SW 1271 (cell line): ENCODE measurements around the gene OAS1.

ENCODE experiments used
- DNase-seq, 2 experiments: peaks; one replicate each; lab custom pipeline; 2025; lab: John Stamatoyannopoulos, UW

Gene OAS1

DNA sequence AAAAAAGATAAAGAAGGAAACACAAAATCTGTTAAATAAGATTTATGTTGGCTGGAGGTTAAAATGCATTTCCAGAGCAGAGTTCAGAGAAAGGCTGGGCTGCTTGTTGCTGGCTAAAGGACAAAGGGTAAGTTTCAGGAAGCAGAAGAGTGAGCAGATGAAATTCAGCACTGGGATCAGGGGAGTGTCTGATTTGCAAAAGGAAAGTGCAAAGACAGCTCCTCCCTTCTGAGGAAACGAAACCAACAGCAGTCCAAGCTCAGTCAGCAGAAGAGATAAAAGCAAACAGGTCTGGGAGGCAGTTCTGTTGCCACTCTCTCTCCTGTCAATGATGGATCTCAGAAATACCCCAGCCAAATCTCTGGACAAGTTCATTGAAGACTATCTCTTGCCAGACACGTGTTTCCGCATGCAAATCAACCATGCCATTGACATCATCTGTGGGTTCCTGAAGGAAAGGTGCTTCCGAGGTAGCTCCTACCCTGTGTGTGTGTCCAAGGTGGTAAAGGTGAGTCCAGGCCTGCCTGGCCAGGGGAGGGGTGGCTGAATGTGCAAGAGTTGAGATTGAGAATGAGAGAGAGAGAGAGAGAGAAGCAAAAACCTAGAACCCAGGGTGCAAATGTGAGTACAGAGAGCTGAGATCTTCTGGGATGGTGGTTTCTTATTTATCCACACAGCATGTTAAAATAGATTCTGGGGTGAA is at the start of gene OAS1:
TSS of gene OAS1 (plus strand) at position 251 of the 703 bp plus-strand sequence. CDS start at position 329, 78 bp downstream.
- DNase-seq, result peak in 1 of 2 experiments; percentile 27

DNA sequence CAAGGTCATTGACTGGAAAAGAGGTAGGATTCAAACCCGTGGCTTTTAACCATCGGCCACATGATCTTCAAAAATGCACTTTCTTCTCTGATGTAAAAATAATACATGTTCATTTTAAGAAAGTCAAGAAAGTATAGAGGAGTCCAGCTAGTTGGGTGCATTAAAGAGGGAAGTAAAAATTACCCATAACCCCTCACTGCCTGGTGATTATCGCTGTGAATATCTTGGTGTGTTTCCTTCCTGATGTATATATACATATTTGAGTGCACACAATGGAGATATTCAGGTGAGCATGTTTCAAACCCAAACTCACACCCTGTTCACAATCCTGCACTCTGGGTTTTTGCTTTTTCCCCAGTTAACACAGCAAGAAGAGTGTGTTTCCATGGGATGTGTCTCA is 47.5 kb upstream of the OAS1 start:
- no peak for DNase-seq

DNA sequence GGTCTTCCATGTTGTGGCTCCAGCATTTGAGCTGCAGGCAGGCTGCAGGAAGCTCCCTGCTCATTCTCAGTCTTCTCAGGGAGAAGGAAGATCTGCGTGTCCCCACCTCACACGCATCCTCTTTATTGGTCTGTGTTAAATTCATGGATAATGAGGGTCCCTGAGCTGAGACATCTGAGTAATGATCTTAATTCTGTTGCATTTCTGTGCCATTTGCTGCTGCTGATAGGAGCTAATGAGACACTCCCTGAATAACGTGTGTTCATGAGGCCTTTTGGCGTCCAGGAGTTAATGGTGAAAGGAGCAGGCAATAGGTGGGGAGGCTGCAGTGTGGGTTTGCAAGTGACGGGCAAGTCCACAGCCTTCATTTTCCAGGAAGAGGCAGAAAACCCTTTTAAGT is 46.6 kb upstream of the OAS1 start:
- DNase-seq, result no peak

DNA sequence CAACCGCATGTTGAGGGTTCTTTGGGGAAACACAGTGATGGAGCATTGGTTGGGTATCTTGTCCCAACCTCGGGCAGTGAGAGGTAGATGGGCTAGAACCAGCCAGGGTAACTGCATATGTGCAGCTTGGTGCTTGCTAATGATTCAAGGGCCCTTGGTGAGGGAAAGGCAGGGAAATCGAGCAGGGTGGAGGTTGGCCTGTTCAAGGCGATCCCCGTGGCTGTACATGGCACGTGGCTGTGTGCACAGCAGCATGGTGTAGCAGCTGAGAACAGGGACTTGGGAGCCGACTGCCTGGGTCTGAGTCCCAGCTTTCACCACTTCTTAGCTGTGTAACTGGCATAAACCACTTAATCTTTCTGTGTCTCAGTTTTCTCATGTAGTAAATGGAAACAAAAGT is 45.5 kb upstream of the OAS1 start:
- DNase-seq, result no peak

DNA sequence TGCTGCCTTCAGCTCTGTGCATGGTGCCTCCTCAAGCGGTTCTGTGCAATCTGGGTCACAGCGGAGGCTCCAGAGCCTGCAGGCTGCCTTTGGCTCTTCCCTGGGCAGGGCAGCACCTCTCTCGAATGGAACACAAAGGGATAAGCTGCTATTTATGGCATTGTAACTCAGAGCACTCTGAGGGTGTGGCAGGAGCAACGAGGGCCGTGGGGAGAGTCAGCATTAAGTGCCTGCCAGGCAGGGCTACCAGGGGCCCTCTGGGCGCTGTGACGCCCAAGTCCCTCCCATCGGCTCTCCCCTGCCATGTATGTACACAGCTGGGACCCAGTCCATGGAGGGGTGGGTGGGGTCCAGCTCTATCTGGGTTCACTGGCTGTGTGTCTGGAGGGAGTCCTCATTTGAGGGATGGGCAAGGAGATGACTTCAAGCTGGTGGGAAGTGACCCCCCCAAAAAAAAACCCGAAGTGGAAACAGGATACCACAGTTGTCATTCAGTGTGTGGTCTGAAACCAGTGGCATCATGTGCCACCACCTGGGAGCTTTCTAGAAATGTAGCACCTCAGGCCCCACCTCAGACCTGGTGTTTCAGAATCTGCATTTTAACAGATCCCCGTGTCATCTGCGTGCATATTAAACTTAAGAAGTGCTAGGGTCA is 44.0 kb upstream of the OAS1 start:
- DNase-seq, result no peak

DNA sequence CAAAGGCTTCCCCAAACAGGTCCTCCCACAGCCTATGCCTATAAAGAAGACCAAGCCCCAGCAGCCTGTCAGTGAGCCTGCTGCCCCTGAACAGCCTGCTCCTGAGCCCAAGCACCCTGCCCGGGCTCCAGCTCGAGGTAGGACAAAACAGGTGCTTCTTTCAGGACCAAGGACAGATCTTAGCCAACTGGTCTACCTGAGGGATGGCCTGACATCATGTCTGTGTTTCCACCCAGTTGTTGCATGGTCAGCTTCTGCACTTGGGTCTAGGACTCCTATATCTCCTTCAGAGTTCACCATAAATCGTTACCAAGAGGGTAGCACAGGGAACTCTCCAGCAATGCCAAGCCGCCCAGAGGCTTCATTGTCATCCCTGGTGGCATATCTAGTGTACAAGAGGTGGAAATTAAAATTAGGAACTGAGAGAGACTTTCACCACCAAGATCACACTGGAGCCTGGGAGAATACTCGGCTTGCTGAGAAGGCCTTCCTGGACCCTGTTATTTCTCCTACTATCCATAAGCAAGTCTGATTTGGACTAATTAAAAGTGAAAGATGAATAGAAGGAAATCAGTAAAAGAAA is 38.2 kb upstream of the OAS1 start:
- DNase-seq, result no peak

DNA sequence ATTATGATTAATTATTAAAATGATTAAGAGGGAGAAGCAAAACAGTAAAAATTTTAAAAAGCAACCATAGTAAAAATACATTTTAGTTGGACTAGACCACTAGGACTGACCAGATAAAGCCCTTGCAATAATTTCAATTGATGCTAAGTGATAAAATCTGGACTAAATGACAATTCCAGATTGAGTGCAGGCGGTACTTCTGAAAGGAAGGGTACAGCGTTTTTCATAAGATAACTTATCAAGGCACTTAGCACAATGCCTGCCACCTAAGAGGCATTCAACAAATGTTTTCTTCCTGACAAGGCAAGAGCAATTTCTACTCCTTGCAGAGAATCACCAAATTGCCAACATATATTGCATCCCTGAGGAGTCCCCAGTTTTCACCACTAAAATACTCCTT is 37.7 kb upstream of the OAS1 start:
- no peak for DNase-seq

DNA sequence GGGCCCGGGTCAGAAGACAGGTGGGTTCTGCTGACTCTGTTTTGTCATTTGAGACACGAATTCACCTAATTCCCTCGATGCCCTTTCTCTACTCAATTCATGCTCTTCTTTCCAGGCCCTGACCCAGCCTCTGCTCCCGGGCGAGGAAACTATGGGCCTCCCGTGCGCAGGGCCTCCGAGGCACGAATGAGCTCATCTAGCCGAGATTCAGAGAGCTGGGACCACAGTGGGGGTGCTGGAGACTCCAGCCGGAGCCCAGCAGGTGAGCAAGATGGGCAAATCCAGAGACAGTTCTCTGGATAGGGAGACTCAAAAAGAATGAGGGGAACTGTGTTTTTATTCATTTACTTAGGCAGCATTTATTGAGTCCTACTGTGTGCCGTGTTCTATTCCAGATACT is 37.0 kb upstream of the OAS1 start:
- no peak for DNase-seq

DNA sequence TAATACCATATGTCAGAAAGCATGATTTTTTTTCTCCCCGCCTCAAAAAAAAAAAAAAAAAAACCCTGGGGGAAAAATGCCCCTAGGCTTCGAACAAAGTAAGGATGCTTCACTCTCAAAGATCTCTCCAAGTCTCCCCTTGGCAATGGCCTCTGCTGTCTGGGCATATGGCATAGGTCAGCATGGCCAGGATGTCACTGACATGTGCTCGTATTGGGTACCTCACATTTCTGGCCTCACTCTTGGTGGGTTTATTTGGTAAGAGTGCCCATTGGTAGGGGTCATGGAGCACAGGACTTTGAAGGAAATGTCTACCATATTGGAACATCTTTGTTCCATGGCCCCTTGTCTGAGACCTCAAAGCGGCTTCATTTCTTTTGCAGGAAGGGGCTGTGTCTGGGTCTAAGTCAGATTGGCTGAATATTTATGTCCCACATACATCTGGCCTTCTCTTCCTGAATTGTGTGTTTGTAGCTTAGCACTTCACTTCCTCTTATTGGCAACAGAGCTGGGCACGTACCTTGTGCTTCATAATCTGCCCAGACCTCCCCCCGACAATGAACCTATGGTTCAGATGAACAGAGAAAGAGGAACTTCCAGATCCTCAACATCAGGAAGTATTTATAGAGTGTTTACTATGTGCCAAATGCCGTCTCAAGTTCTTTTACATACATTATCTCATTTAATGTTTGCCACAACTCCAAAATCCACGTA is 36.3 kb upstream of the OAS1 start:
- no peak for DNase-seq

DNA sequence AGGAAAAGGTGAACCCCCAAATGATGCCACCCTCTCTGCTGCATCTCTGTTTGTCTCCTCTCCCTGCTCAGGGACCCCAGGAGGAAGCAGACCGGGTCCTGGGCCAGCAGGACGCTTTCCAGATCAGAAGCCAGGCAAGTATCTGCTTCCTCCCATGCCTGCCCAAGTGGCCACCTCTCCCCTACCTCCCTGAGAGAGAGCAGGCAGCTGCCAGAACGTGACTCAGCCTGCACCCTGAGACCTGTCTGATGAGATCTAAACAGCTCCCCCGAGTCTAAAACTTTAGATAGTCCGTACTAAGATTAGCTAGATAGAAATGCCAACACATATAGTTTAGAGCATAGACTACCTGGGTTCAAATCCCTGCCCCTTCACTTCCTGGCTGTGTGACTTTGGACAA is 31.2 kb upstream of the OAS1 start:
- no peak for DNase-seq

DNA sequence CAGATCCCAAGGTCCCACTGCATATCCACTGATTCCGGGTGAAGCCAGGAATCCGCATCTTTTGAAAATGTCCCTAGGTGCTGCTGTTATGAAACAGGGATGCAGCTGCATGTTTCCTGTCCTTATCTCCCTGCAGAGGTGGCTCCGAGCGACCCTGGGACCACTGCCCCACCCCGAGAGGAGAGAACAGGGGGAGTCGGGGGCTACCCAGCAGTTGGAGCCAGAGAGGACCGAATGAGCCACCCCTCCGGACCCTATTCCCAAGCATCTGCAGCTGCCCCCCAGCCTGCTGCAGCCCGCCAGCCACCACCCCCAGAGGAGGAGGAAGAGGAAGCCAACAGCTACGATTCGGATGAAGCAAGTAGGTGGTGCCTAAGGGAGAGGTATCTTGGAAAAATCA is 30.3 kb upstream of the OAS1 start:
- no peak for DNase-seq

DNA sequence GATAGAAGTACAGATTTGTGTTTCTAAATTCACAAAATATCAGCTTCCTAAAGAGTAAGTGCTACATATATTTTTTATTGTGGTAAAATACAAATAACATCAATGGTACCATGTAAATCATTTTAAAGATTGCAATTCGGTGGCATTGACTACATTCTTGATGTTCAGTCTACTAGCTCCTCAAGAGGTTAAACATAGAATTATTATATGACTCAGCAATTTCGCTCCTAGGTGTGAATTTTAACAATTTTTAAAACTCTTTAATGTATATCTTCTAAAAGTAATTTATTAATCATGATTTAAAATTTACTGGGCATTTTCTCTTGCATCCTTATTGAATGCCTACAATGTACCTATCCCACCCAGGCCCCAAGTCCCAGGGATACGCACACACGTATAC is 29.8 kb upstream of the OAS1 start:
- DNase-seq, result no peak

DNA sequence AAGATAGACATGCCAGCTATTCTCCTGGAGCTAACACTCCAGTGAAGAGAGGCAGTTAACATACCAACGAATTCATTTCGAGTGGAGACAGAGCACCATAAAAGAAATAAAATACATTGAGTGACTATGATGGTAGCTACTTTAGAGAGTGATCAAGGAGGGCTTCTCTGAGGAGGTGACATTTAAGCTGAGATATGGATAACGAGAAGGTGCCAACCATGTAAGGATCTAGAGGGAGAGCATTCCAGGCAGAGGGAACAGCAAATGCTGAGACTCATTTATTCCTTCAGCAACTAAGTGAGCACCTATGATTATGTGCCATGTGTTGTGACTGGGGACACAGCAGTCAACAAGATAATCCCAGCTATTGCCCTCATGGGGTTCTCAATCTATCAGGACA is 28.3 kb upstream of the OAS1 start:
- DNase-seq, result no peak

DNA sequence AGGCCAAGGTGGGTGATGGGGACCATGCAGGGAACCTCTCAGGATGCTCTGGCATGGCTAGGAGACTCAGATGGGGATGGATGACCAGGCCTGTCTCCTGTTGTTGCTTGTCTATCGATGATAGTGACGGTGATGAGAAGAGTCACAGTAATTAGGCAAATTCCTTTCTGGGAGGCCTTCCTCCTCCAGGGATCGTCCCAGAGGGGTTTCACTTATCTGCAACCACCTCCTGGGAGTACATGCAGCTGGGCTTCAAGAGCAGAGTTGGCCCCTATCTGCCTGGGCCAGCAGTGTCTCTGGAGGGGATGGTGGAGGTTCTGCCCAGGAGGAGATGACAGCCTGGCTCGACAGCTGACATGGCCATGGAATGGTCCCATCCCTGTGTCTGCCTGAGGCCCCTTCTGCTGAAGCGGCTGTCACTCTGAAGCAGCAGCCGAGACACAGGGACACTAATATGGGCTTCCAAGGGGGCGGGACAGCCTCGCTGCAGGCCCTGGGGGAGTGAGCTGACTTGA is 27.5 kb upstream of the OAS1 start:
- no peak for DNase-seq

DNA sequence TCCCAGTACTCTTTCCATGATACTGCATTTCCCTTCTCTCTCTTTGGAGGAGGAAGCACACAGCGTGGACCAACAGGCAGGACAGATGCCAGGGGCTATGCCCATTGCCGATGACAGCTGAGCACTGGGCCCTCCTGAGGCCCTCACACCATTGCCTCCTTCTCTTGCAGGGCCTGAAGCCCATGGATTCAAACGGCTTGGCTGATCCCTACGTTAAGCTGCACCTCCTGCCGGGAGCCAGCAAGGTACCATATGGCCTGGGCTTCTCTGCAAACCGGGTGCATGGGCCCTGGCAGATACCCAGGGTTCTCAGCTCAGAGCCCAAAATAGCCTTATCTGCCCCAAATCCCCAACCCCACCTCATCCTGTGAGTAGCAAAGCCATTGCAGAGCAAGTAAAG is 25.2 kb upstream of the OAS1 start:
- no peak for DNase-seq

DNA sequence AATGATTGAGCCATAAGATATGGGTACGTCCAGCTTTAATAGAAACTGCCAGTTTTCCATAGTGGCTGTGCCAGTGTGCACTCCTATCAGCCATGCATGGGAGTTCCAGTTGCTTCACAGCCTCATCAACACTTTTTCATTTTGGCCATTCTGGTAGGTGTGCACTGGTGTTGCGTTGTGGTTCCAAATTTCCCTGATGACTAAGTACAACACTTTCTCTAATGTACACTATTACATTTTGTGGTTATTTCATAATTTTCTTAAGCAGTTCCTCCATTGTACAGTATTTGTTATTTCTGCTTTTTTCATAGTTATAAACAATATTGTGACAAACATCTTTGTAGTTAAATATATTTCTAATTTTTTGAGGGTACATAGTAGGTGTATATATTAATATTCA is 21.5 kb upstream of the OAS1 start:
- DNase-seq, result no peak

DNA sequence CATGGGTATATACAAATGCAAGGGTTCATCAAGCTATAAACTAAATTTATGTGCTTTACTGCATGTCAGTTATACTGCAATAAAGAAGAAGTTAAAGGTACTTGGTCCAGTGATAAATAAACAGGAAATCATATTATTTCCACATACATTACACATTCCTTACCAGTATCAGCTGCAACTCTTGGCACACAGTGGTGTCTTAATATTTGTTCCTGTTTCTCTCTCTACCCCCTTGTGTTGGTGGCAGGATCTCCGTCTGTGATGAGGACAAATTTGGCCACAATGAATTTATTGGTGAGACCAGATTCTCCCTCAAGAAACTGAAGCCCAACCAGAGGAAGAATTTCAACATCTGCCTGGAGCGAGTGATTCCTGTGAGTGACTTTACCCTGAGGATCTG is 19.2 kb upstream of the OAS1 start:
- no peak for DNase-seq

DNA sequence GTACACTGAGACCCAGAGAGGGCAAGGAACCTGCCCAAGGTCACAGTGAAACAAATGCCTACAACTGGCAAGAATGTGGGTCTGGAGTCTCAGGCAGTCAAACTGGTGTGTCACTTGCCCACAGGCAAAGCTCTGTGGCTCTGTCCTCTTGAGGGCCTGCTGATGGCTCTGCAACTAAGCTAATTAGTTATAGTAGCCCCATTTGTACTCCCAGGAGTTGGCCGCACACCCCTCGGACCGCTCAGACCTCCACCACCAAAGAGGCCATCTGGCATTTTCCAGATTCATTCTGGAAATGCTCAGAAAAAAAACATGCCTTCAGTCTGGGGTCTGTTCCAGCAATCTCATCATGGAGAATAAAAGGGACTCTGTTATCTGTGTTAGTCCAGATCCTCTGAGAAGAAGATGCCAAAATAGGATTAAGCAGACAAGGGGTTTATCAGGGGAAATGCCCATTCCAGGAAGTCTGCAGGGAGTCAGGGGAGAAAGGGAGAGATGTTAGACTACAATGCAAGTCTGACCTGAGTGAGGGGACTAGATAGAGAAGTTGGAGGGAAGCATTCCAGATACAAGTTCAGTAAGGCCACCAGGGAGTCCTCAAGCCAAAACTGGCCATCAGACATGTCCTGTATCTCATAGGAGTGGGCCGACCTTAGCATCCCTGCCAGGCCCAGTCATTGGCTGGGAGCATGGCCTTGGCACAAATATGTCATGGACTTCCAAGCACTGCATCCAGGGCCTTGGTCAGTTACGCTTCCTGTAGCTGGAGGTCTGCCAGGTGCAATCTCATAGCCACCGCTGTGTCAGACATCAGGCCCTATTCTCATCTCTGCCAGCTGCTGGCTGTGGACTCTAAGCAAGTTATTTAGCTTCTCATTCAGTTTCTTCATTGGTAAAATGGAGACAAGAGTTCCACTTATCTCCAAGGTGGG is 15.4 kb upstream of the OAS1 start:
- no peak for DNase-seq

DNA sequence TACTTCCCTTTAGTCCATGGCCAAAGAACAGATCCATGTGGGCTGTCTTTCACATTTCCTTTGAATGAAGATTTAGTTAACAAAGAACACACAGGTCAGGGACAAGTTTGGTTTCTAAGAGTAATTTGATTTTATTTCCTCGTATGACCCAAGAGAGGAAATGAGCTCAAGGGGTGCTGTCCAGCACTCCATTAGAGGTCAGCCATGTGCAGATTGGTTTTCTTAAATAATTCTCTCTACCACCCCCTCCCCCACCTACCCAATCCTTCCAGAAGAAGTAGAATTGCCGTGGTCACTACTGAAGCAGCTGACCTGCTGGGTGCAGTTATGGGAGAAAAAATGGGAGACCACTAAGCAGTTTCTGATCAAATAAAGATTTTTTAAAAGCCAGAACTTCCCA is 13.9 kb upstream of the OAS1 start:
- no peak for DNase-seq

DNA sequence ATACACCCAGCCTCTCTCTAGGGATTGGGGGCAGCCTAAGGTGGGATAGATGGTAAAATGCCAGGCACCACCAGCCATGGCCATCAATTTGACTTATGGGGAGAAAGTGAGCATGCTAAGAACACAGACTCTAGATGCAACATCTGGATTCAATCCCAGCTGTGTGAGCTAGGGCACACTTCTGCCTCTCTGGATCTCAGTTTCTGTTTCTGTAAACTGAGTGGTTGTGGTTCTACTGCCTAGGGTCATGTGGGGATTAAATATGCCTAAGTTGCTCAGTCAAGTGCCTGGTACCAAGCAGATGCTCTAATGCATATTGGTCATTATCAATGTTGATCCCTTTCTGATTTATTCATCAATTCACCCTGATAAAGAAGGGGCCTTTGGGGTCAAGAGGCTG is 12.6 kb upstream of the OAS1 start:
- DNase-seq, result no peak

DNA sequence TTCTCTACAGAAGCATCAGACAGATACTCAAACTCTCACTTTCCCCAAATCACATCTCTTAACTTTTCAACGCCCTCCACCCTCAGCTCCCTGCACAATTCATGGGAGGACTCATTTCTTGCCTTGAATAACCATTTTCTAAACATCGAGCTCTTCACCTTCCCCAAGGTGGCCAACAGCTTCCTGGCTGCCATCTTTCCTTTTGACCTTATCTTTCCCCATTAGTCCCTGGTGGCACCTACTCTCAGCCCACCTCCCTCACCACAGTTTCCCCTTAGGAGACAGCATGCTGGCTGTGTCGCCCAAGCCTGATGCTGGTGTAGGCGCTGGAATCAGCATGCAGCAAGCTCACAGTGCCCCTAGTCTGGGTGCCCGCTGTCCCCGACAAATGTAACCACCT is 8.4 kb upstream of the OAS1 start:
- DNase-seq, result no peak
